ENCODE measurements around the gene MBD4. TPM values are rescaled to one million over a fixed set of nuclear protein-coding genes. Genes with fewer than 3 reads are reported as not detected.
A peak's percentile ranks its signal among the peaks of the same experiment; 100 is the strongest.

The MBD4 gene
- total and polyA plus RNA-seq, 2 of the 4 experiments (the other 2 are of a cell fraction), result 13.8 to 15.0 TPM

DNA sequence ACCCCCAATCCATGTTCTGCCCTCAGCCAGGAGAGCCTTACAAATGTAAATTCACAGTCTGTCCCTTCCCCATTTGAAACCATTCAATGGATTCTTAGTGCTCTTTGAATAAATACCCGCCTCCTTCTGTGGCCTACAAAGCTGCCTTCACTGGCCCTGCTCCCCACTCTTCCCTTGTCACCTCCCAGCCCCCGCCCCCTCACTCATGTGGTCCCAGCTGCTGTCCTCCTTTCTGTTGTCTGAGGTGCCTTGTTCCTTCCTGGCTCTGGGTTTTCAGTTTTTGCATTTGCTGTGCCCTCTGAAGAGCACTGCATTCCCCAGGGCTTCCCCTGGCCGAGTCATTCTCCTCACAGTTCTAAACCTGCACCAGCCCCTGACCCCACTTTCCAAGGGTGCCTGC is 14.5 kb downstream of the MBD4 start:
- DNase-seq (no peak), ATAC-seq (ENCODE audit: low read depth) (no peak)
- H3K79me1 ChIP-seq (ENCODE audit: low read depth in 1 of 2, low read length in 2 of 2), result no peaks in the 10 kb centered on the region
- H2AK9ac ChIP-seq (replicated peaks; ENCODE audit: low read depth, low read length, poor library complexity), result no peak overlapping the region
- no peak overlapping the region for H2AFZ ChIP-seq (replicated peaks; ENCODE audit: low read length, poor library complexity)
- in situ Hi-C loops (cut with MboI; ENCODE audit: low sequenced_read_pairs), result no loop called here
- H3K14ac ChIP-seq (replicated peaks; ENCODE audit: low read depth, low read length), result no peak overlapping the region
- no peak overlapping the region for H4K91ac ChIP-seq (ENCODE audit: insufficient read depth, low read depth, low read length)
- 0 out of 2 replicates have a peak overlapping the region, but pooled peaks have one; percentile 1 for H2BK120ac ChIP-seq (ENCODE audit: low read depth, low read length)
- peaks cover 5% of the 10 kb centered on the region for H3K4me1 ChIP-seq (ENCODE audit: control insufficient read depth, insufficient read depth, low read length)
- H3K4ac ChIP-seq (ENCODE audit: low read depth, low read length), result no peak overlapping the region
- ChIA-PET CTCF (no interaction called here), POLR2A (ENCODE audit: unreplicated experiment) (interaction anchor here (0.6 kb wide), 1 partner anchor 25 kb away, joined by 9 read pairs; no protein-coding TSS in a partner anchor)
- dilution Hi-C loops (cut with HindIII; ENCODE audit: low sequenced_read_pairs, unreplicated experiment), result no loop called here
- TF ChIP-seq FOS (IDR thresholded peaks at IDR 0.05; ENCODE audit: low read depth, low read length), result no peak
- TF ChIP-seq, protein P1, sequence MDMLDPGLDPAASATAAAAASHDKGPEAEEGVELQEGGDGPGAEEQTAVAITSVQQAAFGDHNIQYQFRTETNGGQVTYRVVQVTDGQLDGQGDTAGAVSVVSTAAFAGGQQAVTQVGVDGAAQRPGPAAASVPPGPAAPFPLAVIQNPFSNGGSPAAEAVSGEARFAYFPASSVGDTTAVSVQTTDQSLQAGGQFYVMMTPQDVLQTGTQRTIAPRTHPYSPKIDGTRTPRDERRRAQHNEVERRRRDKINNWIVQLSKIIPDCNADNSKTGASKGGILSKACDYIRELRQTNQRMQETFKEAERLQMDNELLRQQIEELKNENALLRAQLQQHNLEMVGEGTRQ (IDR thresholded peaks at IDR 0.05; ENCODE audit: low read depth, low read length), result no peak
- no peak for TF ChIP-seq MAFK (IDR thresholded peaks at IDR 0.05; ENCODE audit: low read depth, low read length)
- no peak for TF ChIP-seq RCOR1 (IDR thresholded peaks at IDR 0.05; ENCODE audit: insufficient replicate concordance, low read length)
- no peak for TF ChIP-seq RAD21 (IDR thresholded peaks at IDR 0.05; ENCODE audit: low read length)
- no peak overlapping the region for H3K18ac ChIP-seq (ENCODE audit: low read depth, low read length)
- no peak overlapping the region for H3K23ac ChIP-seq (ENCODE audit: low read depth, low read length)
- H3K4me3 ChIP-seq (ENCODE audit: insufficient read depth, low read depth, low read length), result no peak overlapping the region
- H3K9me1 ChIP-seq (ENCODE audit: insufficient read depth, low read length), result peaks cover 14% of the 10 kb centered on the region; the same call in 1 of the 2 replicates
- no peaks in the 10 kb centered on the region for H3K27me3 ChIP-seq (ENCODE audit: control insufficient read depth, insufficient read depth, low read length)
- no peak overlapping the region for H2BK5ac ChIP-seq (ENCODE audit: low read depth, low read length, poor library complexity, severe bottlenecking)
- intact Hi-C loops (cut with micrococcal nuclease), result no loop called here
- H3K27ac ChIP-seq (ENCODE audit: insufficient read depth, low read length), result no peak overlapping the region
- no peak overlapping the region for H4K8ac ChIP-seq (ENCODE audit: low read depth in 2 of 2, low read length in 2 of 2)
- H4K5ac ChIP-seq (ENCODE audit: low read depth, low read length), result no peak overlapping the region
- no peaks in the 10 kb centered on the region for H4K20me1 ChIP-seq (ENCODE audit: insufficient read depth, low read length)
- BruUV-seq (replicated peaks), result no TSS peak
- whole genome bisulfite sequencing, 2 experiments (ENCODE audit: extremely low coverage in 2 of 2, insufficient read length in 1 of 2), result 86% methylated on average over 1 of the region's 3 CpGs; no CpG with 5 or more reads in 1 of the 2 experiments
- H3K36me3 ChIP-seq (ENCODE audit: control insufficient read depth, insufficient read depth, low read length), result 0 out of 2 replicates have a peak, but pooled peaks cover 2% of the 10 kb centered on the region
- H2AK5ac ChIP-seq (ENCODE audit: low read depth, low read length), result no peak overlapping the region
- no peak overlapping the region for H2BK15ac ChIP-seq (ENCODE audit: low read depth, low read length)
- no peak overlapping the region for H3K4me2 ChIP-seq (ENCODE audit: low read depth, low read length)
- no peak overlapping the region for H2BK20ac ChIP-seq (ENCODE audit: low read depth, low read length)
- H3K56ac ChIP-seq (ENCODE audit: extremely low read depth, insufficient read depth, low read length), result no peak overlapping the region
- no peak overlapping the region for H3K9ac ChIP-seq (ENCODE audit: low read depth, low read length)
- no peaks in the 10 kb centered on the region; the same call in 1 of the 2 replicates for H3K9me3 ChIP-seq (ENCODE audit: control insufficient read depth, insufficient read depth, low read length)

Measured in IMR-90 (cell line).